Progenitor cell of endocrine pancreas (in vitro differentiated cells): ENCODE results near the gene TBCD. TPM values are rescaled to one million over a fixed set of nuclear protein-coding genes. Genes with fewer than 3 reads are reported as not detected.

Experiments used
- DNase-seq: peaks from one replicate; pipeline ENCODE4 v3.0.0; 2021; ENCODE audit warnings: low spot score; ENCODE audit not compliant: unreplicated experiment
- H3K27ac Mint-ChIP-seq: 2 replicates; pipeline ENCODE4 v1.8.0; 2021; ENCODE audit warnings: mild to moderate bottlenecking, moderate library complexity, mixed read lengths
- H3K27me3 Mint-ChIP-seq: 2 replicates; pipeline ENCODE4 v1.8.0; 2021; ENCODE audit warnings: mixed read lengths
- H3K36me3 Mint-ChIP-seq: 2 replicates; pipeline ENCODE4 v1.8.0; 2022; ENCODE audit warnings: mixed read lengths; ENCODE audit not compliant: insufficient read depth
- H3K4me1 Mint-ChIP-seq: 2 replicates; pipeline ENCODE4 v1.8.0; 2021; ENCODE audit warnings: low read depth, mixed read lengths
- H3K4me3 Mint-ChIP-seq: 2 replicates; pipeline ENCODE4 v1.8.0; 2021; ENCODE audit warnings: low read depth, mild to moderate bottlenecking, moderate library complexity, mixed read lengths
- H3K9me3 Mint-ChIP-seq: 2 replicates; pipeline ENCODE4 v1.8.0; 2021; ENCODE audit warnings: low read depth, mixed read lengths
- CTCF ChIP-seq: fragments of 200-600 bp; sonication (generic); IDR thresholded peaks from one replicate; pipeline ENCODE4 v1.5.0; 2021; ENCODE audit warnings: antibody characterized with exemption, mild to moderate bottlenecking; ENCODE audit not compliant: unreplicated experiment
- total RNA-seq: library from RNA; stranded (reverse); gene quantifications from 2 replicates; pipeline ENCODE4 v1.2.1, GENCODE V29; 2021

TBCD gene
- total RNA-seq, 1 donor from 2014 or later = 95.6 TPM

GRCh38 chr17:82901356-82901755 is 149.5 kb downstream of the TBCD start:
- no peak overlapping the region for H3K27ac Mint-ChIP-seq
- H3K36me3 Mint-ChIP-seq = peaks cover 29% of the 10 kb centered on the region
- no peaks in the 10 kb centered on the region for H3K9me3 Mint-ChIP-seq
- H3K27me3 Mint-ChIP-seq = no peaks in the 10 kb centered on the region
- H3K4me1 Mint-ChIP-seq = no peaks in the 10 kb centered on the region
- TF ChIP-seq CTCF = no peak
- DNase-seq = no peak
- no peak overlapping the region for H3K4me3 Mint-ChIP-seq

GRCh38 chr17:82901856-82902255 is 150.0 kb downstream of the TBCD start:
- Mint-ChIP-seq H3K4me1 (no peaks in the 10 kb centered on the region), H3K27ac (no peak overlapping the region), H3K27me3 (no peaks in the 10 kb centered on the region), H3K4me3 (no peak overlapping the region), H3K9me3 (no peaks in the 10 kb centered on the region), H3K36me3 (peaks cover 28% of the 10 kb centered on the region)
- no peak for TF ChIP-seq CTCF
- DNase-seq = no peak

- Mint-ChIP-seq H3K27ac (no peak overlapping the region), H3K36me3 (peaks cover 23% of the 10 kb centered on the region), H3K9me3 (no peaks in the 10 kb centered on the region), H3K4me3 (no peak overlapping the region), H3K27me3 (no peaks in the 10 kb centered on the region), H3K4me1 (no peaks in the 10 kb centered on the region)
- TF ChIP-seq CTCF = no peak
- DNase-seq = no peak
Observed at GRCh38 chr17:82902972-82903874, 151.4 kb downstream of the TBCD start.

- Mint-ChIP-seq H3K27ac (no peak overlapping the region), H3K27me3 (no peaks in the 10 kb centered on the region), H3K4me3 (no peak overlapping the region), H3K9me3 (no peaks in the 10 kb centered on the region), H3K36me3 (peaks cover 14% of the 10 kb centered on the region), H3K4me1 (no peaks in the 10 kb centered on the region)
- no peak for TF ChIP-seq CTCF
- DNase-seq = no peak
Observed at GRCh38 chr17:82905130-82905529, 153.3 kb downstream of the TBCD start.

GRCh38 chr17:82907797-82908542 is 156.1 kb downstream of the TBCD start:
- Mint-ChIP-seq H3K36me3 (peaks cover 8% of the 10 kb centered on the region), H3K27me3 (no peaks in the 10 kb centered on the region), H3K9me3 (no peaks in the 10 kb centered on the region), H3K4me1 (no peaks in the 10 kb centered on the region), H3K4me3 (no peak overlapping the region), H3K27ac (no peak overlapping the region)
- DNase-seq = no peak
- no peak for TF ChIP-seq CTCF
